KOPT-K1 (cell line): ENCODE results near the gene SLC5A11.

Experiments used
- H3K27ac ChIP-seq: fragments of 200-600 bp; sonication (generic); 2 replicates; pipeline ENCODE4 v1.5.1; 2016; ENCODE audit warnings: antibody characterized with exemption, mild to moderate bottlenecking, low read depth, low read length; ENCODE audit not compliant: poor library complexity, severe bottlenecking
- H3K36me3 ChIP-seq: fragments of 200-600 bp; sonication (generic); 2 replicates; pipeline ENCODE4 v1.5.1; 2017; ENCODE audit warnings: antibody characterized with exemption, mild to moderate bottlenecking, low read length, moderate library complexity; ENCODE audit not compliant: insufficient read depth
- H3K9me3 ChIP-seq: fragments of 200-600 bp; sonication (generic); 2 replicates; pipeline ENCODE4 v1.5.1; 2017; ENCODE audit warnings: antibody characterized with exemption, low read length, mild to moderate bottlenecking; ENCODE audit not compliant: insufficient read depth, poor library complexity, severe bottlenecking

Gene SLC5A11

GRCh38 chr16:24944206-24944605, 98.4 kb downstream of the SLC5A11 start:
- no peak overlapping the region for H3K27ac ChIP-seq
- no peaks in the 10 kb centered on the region for H3K9me3 ChIP-seq
- peaks cover 82% of the 10 kb centered on the region for H3K36me3 ChIP-seq

GRCh38 chr16:24946155-24946554, 100.4 kb downstream of the SLC5A11 start:
- H3K27ac ChIP-seq, result no peak overlapping the region
- peaks cover 76% of the 10 kb centered on the region for H3K36me3 ChIP-seq
- no peaks in the 10 kb centered on the region for H3K9me3 ChIP-seq

GRCh38 chr16:24950275-24950674, 104.5 kb downstream of the SLC5A11 start:
- Histone ChIP-seq H3K9me3 (no peaks in the 10 kb centered on the region), H3K27ac (no peak overlapping the region), H3K36me3 (peaks cover 92% of the 10 kb centered on the region)

GRCh38 chr16:24953306-24953705, 107.5 kb downstream of the SLC5A11 start:
- no peaks in the 10 kb centered on the region for H3K9me3 ChIP-seq
- H3K27ac ChIP-seq, result no peak overlapping the region
- peaks cover 94% of the 10 kb centered on the region for H3K36me3 ChIP-seq

GRCh38 chr16:24953721-24954120, 108.0 kb downstream of the SLC5A11 start:
- Histone ChIP-seq H3K27ac (no peak overlapping the region), H3K9me3 (no peaks in the 10 kb centered on the region), H3K36me3 (peaks cover 94% of the 10 kb centered on the region)

GRCh38 chr16:24954137-24954536, 108.4 kb downstream of the SLC5A11 start:
- Histone ChIP-seq H3K9me3 (no peaks in the 10 kb centered on the region), H3K27ac (no peak overlapping the region), H3K36me3 (peaks cover 94% of the 10 kb centered on the region)

GRCh38 chr16:24955975-24956731, 110.4 kb downstream of the SLC5A11 start:
- no peaks in the 10 kb centered on the region for H3K9me3 ChIP-seq
- peaks cover 95% of the 10 kb centered on the region for H3K36me3 ChIP-seq
- H3K27ac ChIP-seq, result no peak overlapping the region

- Histone ChIP-seq H3K36me3 (peaks cover 89% of the 10 kb centered on the region), H3K27ac (no peak overlapping the region), H3K9me3 (peaks cover 6% of the 10 kb centered on the region)
Measured at GRCh38 chr16:24957887-24958286, 112.1 kb downstream of the SLC5A11 start.
